ENCODE measurements around the gene TAB2. TPM values are rescaled to one million over a fixed set of nuclear protein-coding genes. Genes with fewer than 3 reads are reported as not detected.

Gene TAB2
- total RNA-seq, 1 experiment from 2014 or later: 55.6 TPM

DNA sequence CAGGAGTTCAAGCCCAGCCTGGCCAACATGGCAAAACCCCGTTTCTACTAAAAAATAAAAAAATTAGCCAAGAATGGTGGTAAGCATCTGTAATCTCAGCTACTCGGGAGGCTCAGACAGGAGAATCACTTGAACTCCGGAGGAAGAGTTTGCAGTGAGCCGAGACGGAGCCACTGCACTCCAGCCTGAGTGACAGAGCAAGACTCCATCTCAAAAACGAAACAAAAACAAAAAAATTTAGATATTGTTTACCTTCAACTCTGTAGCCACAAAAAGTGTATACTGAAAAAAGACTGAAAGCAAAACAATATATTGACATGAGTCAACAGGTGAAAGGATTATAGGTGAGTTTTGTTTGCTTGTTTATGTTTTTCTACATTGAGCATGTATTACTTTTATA lies 30.6 kb upstream of the TAB2 start:
- no peak for DNase-seq (ENCODE audit: low spot score)
- Mint-ChIP-seq H3K4me1 (0 out of 2 replicates have a peak, but pooled peaks cover 4% of the 10 kb centered on the region), H3K4me3 (no peak overlapping the region), H3K27me3 (ENCODE audit: low read depth) (no peaks in the 10 kb centered on the region), H3K9me3 (no peaks in the 10 kb centered on the region), H3K36me3 (no peaks in the 10 kb centered on the region), H3K27ac (no peak overlapping the region)
- POLR2A ChIA-PET: no interaction called here
- CTCF ChIA-PET: interaction anchor here (1.0 kb wide), 1 partner anchor 12 kb away, joined by 3 read pairs; no protein-coding TSS in a partner anchor
- no peak for TF ChIP-seq USF1 (CRISPR knock-in tag; IDR thresholded peaks at IDR 0.05)
- no peak for TF ChIP-seq SMAD3 (CRISPR knock-in tag; IDR thresholded peaks at IDR 0.05; ENCODE audit: borderline replicate concordance)
- TF ChIP-seq TP53 (CRISPR knock-in tag; IDR thresholded peaks at IDR 0.05): no peak
- no peak for TF ChIP-seq ATF1 (CRISPR knock-in tag; IDR thresholded peaks at IDR 0.05)
- TF ChIP-seq ZNF263 (CRISPR knock-in tag; IDR thresholded peaks at IDR 0.05; ENCODE audit: low read depth): no peak
- no peak for TF ChIP-seq MXD4 (CRISPR knock-in tag; IDR thresholded peaks at IDR 0.05; ENCODE audit: borderline replicate concordance)
- no peak for ATAC-seq

DNA sequence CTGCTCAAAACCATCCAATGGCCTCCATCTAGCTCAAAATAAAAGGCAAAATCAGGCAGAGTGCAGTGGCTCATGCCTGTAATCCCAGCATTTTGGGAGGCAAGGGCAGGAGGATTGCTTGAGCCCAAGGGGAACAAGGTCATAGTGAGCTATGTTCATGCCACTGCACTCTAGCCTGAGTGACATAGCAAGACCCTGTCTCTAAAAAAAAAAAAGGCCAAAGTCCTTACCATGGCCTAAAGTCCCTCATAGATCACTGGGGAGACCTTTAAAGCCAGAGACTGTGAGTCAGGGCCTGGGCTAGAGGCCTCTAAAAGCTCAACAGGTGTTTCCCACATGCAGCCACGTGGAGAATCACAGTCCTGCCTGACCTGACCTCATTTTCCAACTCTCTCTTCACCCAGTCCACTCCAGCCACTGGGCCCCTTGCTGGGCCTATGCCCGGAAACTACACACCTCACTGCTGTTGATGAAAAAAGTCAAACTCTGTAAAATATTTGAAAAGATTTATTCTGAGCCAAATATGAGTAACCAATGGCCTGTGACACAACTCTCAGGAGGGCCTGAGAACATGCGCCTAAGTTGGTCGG lies 28.2 kb upstream of the TAB2 start:
- H3K36me3 Mint-ChIP-seq: no peaks in the 10 kb centered on the region
- POLR2A ChIA-PET: no interaction called here
- no peaks in the 10 kb centered on the region for H3K9me3 Mint-ChIP-seq
- CTCF ChIA-PET: interaction anchor here (0.6 kb wide), 1 partner anchor 187 kb away, joined by 3 read pairs; no protein-coding TSS in a partner anchor
- H3K27me3 Mint-ChIP-seq (ENCODE audit: low read depth): no peaks in the 10 kb centered on the region
- H3K4me3 Mint-ChIP-seq: no peak overlapping the region
- no peak for TF ChIP-seq MXD4 (CRISPR knock-in tag; IDR thresholded peaks at IDR 0.05; ENCODE audit: borderline replicate concordance)
- ATAC-seq (no peak), DNase-seq (ENCODE audit: low spot score) (no peak)
- no peak overlapping the region for H3K27ac Mint-ChIP-seq
- H3K4me1 Mint-ChIP-seq: 0 out of 2 replicates have a peak, but pooled peaks cover 4% of the 10 kb centered on the region

GRCh38 chr6:149289966-149290365 lies 27.5 kb upstream of the TAB2 start:
- no peaks in the 10 kb centered on the region for H3K36me3 Mint-ChIP-seq
- no peak for DNase-seq (ENCODE audit: low spot score)
- no peak overlapping the region for H3K4me3 Mint-ChIP-seq
- no peak overlapping the region for H3K27ac Mint-ChIP-seq
- no peaks in the 10 kb centered on the region for H3K9me3 Mint-ChIP-seq
- no peak for ATAC-seq
- ChIA-PET POLR2A (no interaction called here), CTCF (interaction anchor here (0.6 kb wide), 1 partner anchor 187 kb away, joined by 3 read pairs; no protein-coding TSS in a partner anchor)
- no peaks in the 10 kb centered on the region for H3K27me3 Mint-ChIP-seq (ENCODE audit: low read depth)
- H3K4me1 Mint-ChIP-seq: 0 out of 2 replicates have a peak, but pooled peaks cover 4% of the 10 kb centered on the region
- TF ChIP-seq MXD4 (CRISPR knock-in tag; IDR thresholded peaks at IDR 0.05; ENCODE audit: borderline replicate concordance): no peak
- TF ChIP-seq EMX1 (CRISPR knock-in tag; IDR thresholded peaks at IDR 0.05): no peak
- TF ChIP-seq, protein P1, sequence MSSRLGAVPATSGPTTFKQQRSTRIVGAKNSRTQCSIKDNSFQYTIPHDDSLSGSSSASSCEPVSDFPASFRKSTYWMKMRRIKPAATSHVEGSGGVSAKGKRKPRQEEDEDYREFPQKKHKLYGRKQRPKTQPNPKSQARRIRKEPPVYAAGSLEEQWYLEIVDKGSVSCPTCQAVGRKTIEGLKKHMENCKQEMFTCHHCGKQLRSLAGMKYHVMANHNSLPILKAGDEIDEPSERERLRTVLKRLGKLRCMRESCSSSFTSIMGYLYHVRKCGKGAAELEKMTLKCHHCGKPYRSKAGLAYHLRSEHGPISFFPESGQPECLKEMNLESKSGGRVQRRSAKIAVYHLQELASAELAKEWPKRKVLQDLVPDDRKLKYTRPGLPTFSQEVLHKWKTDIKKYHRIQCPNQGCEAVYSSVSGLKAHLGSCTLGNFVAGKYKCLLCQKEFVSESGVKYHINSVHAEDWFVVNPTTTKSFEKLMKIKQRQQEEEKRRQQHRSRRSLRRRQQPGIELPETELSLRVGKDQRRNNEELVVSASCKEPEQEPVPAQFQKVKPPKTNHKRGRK (CRISPR knock-in tag; IDR thresholded peaks at IDR 0.05; ENCODE audit: borderline replicate concordance): no peak
- TF ChIP-seq PRDM15 (CRISPR knock-in tag; IDR thresholded peaks at IDR 0.05): no peak
- no peak for TF ChIP-seq NFYB (CRISPR knock-in tag; conservative IDR thresholded peaks at IDR 0.05; ENCODE audit: low read depth)
- no peak for TF ChIP-seq TEAD1 (CRISPR knock-in tag; IDR thresholded peaks at IDR 0.05)
- TF ChIP-seq, protein P2, sequence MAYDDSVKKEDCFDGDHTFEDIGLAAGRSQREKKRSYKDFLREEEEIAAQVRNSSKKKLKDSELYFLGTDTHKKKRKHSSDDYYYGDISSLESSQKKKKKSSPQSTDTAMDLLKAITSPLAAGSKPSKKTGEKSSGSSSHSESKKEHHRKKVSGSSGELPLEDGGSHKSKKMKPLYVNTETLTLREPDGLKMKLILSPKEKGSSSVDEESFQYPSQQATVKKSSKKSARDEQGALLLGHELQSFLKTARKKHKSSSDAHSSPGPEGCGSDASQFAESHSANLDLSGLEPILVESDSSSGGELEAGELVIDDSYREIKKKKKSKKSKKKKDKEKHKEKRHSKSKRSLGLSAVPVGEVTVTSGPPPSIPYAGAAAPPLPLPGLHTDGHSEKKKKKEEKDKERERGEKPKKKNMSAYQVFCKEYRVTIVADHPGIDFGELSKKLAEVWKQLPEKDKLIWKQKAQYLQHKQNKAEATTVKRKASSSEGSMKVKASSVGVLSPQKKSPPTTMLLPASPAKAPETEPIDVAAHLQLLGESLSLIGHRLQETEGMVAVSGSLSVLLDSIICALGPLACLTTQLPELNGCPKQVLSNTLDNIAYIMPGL (CRISPR knock-in tag; IDR thresholded peaks at IDR 0.05): no peak
- no peak for TF ChIP-seq ZNF671 (CRISPR knock-in tag; IDR thresholded peaks at IDR 0.05)
- no peak for TF ChIP-seq CREM (CRISPR knock-in tag; IDR thresholded peaks at IDR 0.05)
- TF ChIP-seq ZNF532 (CRISPR knock-in tag; IDR thresholded peaks at IDR 0.05; ENCODE audit: borderline replicate concordance): no peak
- TF ChIP-seq, protein P3, sequence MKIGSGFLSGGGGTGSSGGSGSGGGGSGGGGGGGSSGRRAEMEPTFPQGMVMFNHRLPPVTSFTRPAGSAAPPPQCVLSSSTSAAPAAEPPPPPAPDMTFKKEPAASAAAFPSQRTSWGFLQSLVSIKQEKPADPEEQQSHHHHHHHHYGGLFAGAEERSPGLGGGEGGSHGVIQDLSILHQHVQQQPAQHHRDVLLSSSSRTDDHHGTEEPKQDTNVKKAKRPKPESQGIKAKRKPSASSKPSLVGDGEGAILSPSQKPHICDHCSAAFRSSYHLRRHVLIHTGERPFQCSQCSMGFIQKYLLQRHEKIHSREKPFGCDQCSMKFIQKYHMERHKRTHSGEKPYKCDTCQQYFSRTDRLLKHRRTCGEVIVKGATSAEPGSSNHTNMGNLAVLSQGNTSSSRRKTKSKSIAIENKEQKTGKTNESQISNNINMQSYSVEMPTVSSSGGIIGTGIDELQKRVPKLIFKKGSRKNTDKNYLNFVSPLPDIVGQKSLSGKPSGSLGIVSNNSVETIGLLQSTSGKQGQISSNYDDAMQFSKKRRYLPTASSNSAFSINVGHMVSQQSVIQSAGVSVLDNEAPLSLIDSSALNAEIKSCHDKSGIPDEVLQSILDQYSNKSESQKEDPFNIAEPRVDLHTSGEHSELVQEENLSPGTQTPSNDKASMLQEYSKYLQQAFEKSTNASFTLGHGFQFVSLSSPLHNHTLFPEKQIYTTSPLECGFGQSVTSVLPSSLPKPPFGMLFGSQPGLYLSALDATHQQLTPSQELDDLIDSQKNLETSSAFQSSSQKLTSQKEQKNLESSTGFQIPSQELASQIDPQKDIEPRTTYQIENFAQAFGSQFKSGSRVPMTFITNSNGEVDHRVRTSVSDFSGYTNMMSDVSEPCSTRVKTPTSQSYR (CRISPR knock-in tag; IDR thresholded peaks at IDR 0.05): no peak

Data from WTC11 (cell line).